PC-9 (cell line): ENCODE results near the gene AP1G2.

Experiments
- CTCF ChIP-seq: fragments of 200-600 bp; sonication (generic); conservative IDR thresholded peaks from 2 replicates; pipeline ENCODE4 v1.6.1; 2017; ENCODE audit warnings: mixed run types, antibody characterized with exemption, mild to moderate bottlenecking, moderate library complexity
- EZH2 ChIP-seq: fragments of 200-600 bp; sonication (generic); IDR thresholded peaks from 2 replicates; pipeline ENCODE4 v1.8.0; 2017; ENCODE audit warnings: antibody characterized with exemption, low read depth

- TF ChIP-seq CTCF: no peak
- TF ChIP-seq EZH2: no peak
Measured at GRCh38 chr14:23572836-23573235, 5.2 kb upstream of the AP1G2 start.
